ENCODE results near the gene RTN1.

GRCh38 chr14:59819446-59820088 is 51.0 kb downstream of the RTN1 start:
- TF ChIP-seq POLR2A (IDR thresholded peaks at IDR 0.05): no peak
- TF ChIP-seq, protein P1, sequence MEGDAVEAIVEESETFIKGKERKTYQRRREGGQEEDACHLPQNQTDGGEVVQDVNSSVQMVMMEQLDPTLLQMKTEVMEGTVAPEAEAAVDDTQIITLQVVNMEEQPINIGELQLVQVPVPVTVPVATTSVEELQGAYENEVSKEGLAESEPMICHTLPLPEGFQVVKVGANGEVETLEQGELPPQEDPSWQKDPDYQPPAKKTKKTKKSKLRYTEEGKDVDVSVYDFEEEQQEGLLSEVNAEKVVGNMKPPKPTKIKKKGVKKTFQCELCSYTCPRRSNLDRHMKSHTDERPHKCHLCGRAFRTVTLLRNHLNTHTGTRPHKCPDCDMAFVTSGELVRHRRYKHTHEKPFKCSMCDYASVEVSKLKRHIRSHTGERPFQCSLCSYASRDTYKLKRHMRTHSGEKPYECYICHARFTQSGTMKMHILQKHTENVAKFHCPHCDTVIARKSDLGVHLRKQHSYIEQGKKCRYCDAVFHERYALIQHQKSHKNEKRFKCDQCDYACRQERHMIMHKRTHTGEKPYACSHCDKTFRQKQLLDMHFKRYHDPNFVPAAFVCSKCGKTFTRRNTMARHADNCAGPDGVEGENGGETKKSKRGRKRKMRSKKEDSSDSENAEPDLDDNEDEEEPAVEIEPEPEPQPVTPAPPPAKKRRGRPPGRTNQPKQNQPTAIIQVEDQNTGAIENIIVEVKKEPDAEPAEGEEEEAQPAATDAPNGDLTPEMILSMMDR (IDR thresholded peaks at IDR 0.05): no peak

Measured in adrenal gland (tissue), 5 donors.